HFF-Myc (cell line): ENCODE results near the gene SNX33.

Experiments used
- DNase-seq: peaks from one replicate; pipeline ENCODE4 v3.0.0-alpha.2; 2011; ENCODE audit warnings: low read depth; ENCODE audit errors: extremely low read depth
- H3K4me3 ChIP-seq: replicated peaks from 2 replicates; pipeline ENCODE4 v1.5.1; 2011; ENCODE audit warnings: low read depth, mild to moderate bottlenecking, control low read depth, low read length
- CTCF ChIP-seq: IDR thresholded peaks from 2 replicates; pipeline ENCODE4 v1.5.1; 2012; ENCODE audit warnings: mild to moderate bottlenecking, low read depth, low read length, control low read depth; ENCODE audit errors: missing control alignments

Gene SNX33

DNA sequence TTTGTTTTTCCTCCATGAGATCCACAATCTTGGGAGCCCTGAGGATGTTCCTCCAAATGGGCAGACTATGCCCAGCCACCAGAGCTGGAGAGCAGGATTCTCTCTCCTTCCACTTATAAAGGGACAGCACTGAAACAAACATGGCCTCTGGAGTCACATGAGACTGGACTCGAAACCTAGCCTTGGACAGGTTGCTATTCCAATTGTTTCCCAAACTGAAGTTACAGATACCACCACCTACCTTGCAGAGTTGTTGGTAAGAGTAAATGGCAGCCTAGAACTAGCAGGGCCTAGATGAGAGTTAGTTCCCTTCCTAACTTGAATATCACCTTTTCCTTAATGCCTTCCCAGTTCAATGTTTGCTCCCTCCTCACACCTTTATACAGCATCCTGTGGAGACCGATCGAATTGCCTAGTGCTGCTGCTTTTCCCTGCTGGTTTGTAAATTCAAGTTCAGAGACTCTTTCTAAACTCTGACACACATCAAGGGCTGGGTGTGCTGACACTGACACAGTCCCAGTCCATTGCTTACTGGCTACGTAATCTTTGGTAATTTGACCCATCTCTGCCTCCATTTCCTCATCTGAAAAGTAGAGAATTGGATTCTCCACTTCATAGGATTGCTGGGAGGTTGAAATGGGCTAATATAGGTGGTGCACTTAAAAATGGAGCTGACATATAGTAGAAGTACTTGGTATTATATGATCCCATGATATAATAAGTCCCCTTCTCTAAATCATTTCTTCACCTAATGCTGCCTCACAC, 10.3 kb upstream of the SNX33 start:
- peak overlapping the region; percentile 100 for H3K4me3 ChIP-seq
- no peak for TF ChIP-seq CTCF

DNA sequence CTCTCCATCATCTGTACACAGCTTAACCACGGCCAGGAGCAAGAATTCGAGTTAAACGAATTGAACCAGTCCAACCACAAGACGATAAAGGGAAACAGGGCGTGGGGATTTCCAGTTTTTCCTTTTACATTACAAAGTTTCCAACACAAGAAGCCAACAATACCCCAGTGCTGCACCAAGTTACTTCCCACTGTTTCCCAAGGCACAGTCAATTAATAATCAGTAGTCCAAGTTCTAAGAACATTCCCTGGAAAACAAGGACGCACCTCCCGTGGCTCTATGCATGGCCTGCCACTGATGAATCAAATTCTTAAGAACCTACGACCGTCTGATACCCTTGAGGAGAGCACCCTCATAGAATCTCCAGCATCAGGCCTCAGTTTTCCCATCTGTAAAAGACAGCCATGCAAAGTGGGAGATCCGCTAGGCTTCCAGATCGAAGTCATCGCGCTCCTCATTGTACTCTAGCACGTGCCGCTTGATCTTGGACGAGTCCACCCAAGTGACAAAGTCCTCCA, 8.5 kb upstream of the SNX33 start:
- no peak for TF ChIP-seq CTCF
- DNase-seq: no peak
- peak overlapping the region; percentile 100 for H3K4me3 ChIP-seq

More for the DNA sequence above, 10.3 kb upstream of the SNX33 start:
- no peak for DNase-seq

DNA sequence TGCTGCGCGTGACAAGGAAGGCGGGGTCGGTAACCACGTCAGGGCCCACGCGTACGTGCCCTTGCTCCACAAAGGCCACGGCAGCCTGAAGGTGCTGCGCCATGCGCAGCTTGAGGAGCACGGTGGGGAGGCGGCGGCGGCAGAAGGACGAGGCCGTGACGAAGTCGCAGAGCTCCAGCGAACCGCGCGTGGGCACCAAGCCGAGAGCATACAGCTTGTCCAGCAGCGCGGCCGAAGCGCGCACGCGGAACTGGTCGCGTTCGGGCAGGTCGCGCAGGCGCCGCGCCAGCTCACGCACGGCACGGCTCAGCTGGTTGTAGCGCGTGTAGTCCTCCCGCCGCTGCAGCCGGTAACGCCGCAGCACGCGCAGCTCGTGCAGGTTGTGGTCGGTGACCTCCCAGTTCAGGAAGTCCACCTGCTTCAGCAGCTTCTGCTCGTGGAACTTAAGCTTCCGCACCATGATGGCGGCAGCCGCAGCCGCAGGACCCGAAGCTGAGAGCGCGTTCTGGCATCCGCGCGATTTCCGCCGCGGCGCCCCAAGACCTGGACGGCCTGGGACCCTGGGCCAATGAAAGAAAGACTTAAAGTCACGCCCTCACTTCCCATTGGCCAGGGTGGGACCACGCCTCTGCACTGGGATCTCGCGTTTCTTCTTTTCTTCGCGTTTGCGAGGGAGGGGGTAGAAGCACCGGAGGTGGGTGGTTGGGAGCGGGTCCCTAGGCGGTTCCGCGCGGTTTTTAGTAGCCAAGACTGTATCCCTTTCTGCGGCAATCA, 7.8 kb upstream of the SNX33 start, which contains the start of gene IMP3:
Gene IMP3, minus strand, starts transcription at position 516 of the 774 bp plus-strand sequence. Its CDS starts 56 bp downstream, at position 460.
- DNase-seq: peak; percentile 92
- H3K4me3 ChIP-seq: peak within 1 kb of the TSS; percentile 100
- TF ChIP-seq CTCF: no peak

GRCh38 chr15:75640483-75641178, 7.1 kb upstream of the SNX33 start:
- DNase-seq: no peak
- peak; percentile 36 for TF ChIP-seq CTCF
- H3K4me3 ChIP-seq: peak overlapping the region; percentile 100

GRCh38 chr15:75641179-75641503, 6.6 kb upstream of the SNX33 start:
- peak overlapping the region; percentile 100 for H3K4me3 ChIP-seq
- TF ChIP-seq CTCF: no peak
- no peak for DNase-seq

DNA sequence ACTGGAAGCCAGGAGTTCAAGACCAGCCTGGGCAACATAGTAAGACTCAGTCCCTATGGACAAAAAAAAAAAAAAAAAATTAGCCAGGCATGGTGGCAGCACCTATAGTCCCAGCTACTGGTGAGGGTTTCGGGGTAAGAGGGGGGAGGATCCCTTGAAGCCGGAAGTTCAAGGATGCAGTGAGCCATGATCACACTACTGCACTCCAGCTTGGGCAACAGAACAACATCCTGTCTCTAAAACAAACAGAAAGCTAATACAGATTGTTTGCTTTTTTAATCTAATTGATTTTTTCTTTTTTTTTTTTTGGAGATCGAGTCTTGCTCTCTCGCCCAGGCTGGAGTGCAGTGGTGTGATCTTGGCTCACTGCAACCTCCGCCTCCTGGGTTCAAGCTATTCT, 6.1 kb upstream of the SNX33 start:
- TF ChIP-seq CTCF: no peak
- no peak for DNase-seq

More for the DNA sequence above, 6.1 kb upstream of the SNX33 start:
- H3K4me3 ChIP-seq: no peak overlapping the region
